Upper lobe of left lung (tissue), 4 donors: ENCODE data around the gene RFTN1.

Experiments
- CTCF ChIP-seq, 6 experiments: fragments of 450-650 bp in 4 of 6; fragments of 200-600 bp in 2 of 6; sonication (generic) in 2 of 6; IDR thresholded peaks; one replicate each; pipeline ENCODE4 v1.5.1; 2016 to 2019; ENCODE audit warnings: antibody characterized with exemption in 6 of 6
- POLR2A ChIP-seq, 4 donors: fragments of 450-650 bp; IDR thresholded peaks; one replicate each; pipeline ENCODE4 v1.5.1; 2016 to 2017; ENCODE audit warnings: antibody characterized with exemption in 4 of 4, mild to moderate bottlenecking in 2 of 4

- no peak for TF ChIP-seq POLR2A (IDR thresholded peaks at IDR 0.05)
- no peak for TF ChIP-seq CTCF (IDR thresholded peaks at IDR 0.05)
Observed at GRCh38 chr3:16399473-16399872, 114.0 kb downstream of the RFTN1 start.
